Calu3 (cell line): Measurements from ENCODE around the gene KRT222. TPM values are rescaled to one million over a fixed set of nuclear protein-coding genes. Genes with fewer than 3 reads are reported as not detected.

ENCODE experiments used
- BruUV-seq: library from RNA; stranded (reverse); fragments of 400-500 nt; replicated peaks from 2 replicates; lab custom pipeline; 2021; lab: Mats Ljungman, UMichigan
- CTCF ChIA-PET: fragments of 300-600 bp; sonication (Branson Sonifier 250); formaldehyde crosslinking; loops from one replicate; lab custom pipeline; 2022; ENCODE audit warnings: antibody characterized with exemption; lab: Charles Lee
- DNase-seq: peaks from one replicate; pipeline ENCODE4 v3.0.0; 2022
- H3K27ac Mint-ChIP-seq: one replicate; pipeline ENCODE4 v1.8.0; 2022; ENCODE audit warnings: mixed read lengths; ENCODE audit not compliant: unreplicated experiment
- H3K27me3 Mint-ChIP-seq: one replicate; pipeline ENCODE4 v1.8.0; 2022; ENCODE audit warnings: mixed read lengths; ENCODE audit not compliant: unreplicated experiment
- H3K36me3 Mint-ChIP-seq: one replicate; pipeline ENCODE4 v1.8.0; 2022; ENCODE audit warnings: mild to moderate bottlenecking, moderate library complexity, mixed read lengths; ENCODE audit not compliant: insufficient read depth, unreplicated experiment
- H3K4me1 Mint-ChIP-seq: one replicate; pipeline ENCODE4 v1.8.0; 2022; ENCODE audit warnings: mild to moderate bottlenecking, low read depth, mixed read lengths; ENCODE audit not compliant: unreplicated experiment
- H3K4me3 Mint-ChIP-seq: one replicate; pipeline ENCODE4 v1.8.0; 2022; ENCODE audit warnings: mild to moderate bottlenecking, low read depth, moderate library complexity, mixed read lengths; ENCODE audit not compliant: unreplicated experiment
- H3K9me3 Mint-ChIP-seq: one replicate; pipeline ENCODE4 v1.8.0; 2022; ENCODE audit warnings: low read depth, mixed read lengths; ENCODE audit not compliant: unreplicated experiment
- intact Hi-C: fragments of 100-400 bp; cut with micrococcal nuclease; formaldehyde crosslinking; loops from one replicate; pipeline ENCODE4 v1.10.0; 2022; ENCODE audit not compliant: unreplicated experiment
- total RNA-seq: library from RNA; stranded (reverse); gene quantifications from 2 replicates; pipeline ENCODE4 v1.2.3, GENCODE V29; 2022
- TF ChIP-seq, protein P1 (sequence below): fragments of 200-600 bp; IDR thresholded peaks from one replicate; pipeline ENCODE4 v1.8.0; 2022; ENCODE audit warnings: antibody characterized with exemption; ENCODE audit not compliant: unreplicated experiment

KRT222 gene
- total RNA-seq, 1 experiment from 2014 or later: not detected

- BruUV-seq: no TSS peak
- no peak for DNase-seq
- intact Hi-C loops: loop anchor here (10.0 kb wide), 1 partner anchor 774 kb away; no protein-coding TSS in a partner anchor
- no peak overlapping the region for H3K4me3 Mint-ChIP-seq
- peaks cover 6% of the 10 kb centered on the region for H3K4me1 Mint-ChIP-seq
- H3K27me3 Mint-ChIP-seq: peaks cover 85% of the 10 kb centered on the region
- H3K9me3 Mint-ChIP-seq: no peaks in the 10 kb centered on the region
- H3K27ac Mint-ChIP-seq: no peak overlapping the region
- CTCF ChIA-PET: interaction anchor here (0.6 to 11.9 kb wide), 21 partner anchors 8 to 219 kb away, joined by 3 to 145 read pairs (median 4); partner anchors contain the start of gene SMARCE1
- H3K36me3 Mint-ChIP-seq: no peaks in the 10 kb centered on the region
- TF ChIP-seq, protein P1, sequence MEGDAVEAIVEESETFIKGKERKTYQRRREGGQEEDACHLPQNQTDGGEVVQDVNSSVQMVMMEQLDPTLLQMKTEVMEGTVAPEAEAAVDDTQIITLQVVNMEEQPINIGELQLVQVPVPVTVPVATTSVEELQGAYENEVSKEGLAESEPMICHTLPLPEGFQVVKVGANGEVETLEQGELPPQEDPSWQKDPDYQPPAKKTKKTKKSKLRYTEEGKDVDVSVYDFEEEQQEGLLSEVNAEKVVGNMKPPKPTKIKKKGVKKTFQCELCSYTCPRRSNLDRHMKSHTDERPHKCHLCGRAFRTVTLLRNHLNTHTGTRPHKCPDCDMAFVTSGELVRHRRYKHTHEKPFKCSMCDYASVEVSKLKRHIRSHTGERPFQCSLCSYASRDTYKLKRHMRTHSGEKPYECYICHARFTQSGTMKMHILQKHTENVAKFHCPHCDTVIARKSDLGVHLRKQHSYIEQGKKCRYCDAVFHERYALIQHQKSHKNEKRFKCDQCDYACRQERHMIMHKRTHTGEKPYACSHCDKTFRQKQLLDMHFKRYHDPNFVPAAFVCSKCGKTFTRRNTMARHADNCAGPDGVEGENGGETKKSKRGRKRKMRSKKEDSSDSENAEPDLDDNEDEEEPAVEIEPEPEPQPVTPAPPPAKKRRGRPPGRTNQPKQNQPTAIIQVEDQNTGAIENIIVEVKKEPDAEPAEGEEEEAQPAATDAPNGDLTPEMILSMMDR: no peak
These were observed 14.0 kb upstream of the KRT222 start for GRCh38 chr17:40678902-40679522.

- H3K27me3 Mint-ChIP-seq: peaks cover 86% of the 10 kb centered on the region
- H3K4me1 Mint-ChIP-seq: peaks cover 6% of the 10 kb centered on the region
- H3K36me3 Mint-ChIP-seq: no peaks in the 10 kb centered on the region
- TF ChIP-seq, protein P1: no peak
- H3K9me3 Mint-ChIP-seq: no peaks in the 10 kb centered on the region
- H3K4me3 Mint-ChIP-seq: no peak overlapping the region
- DNase-seq: no peak
- H3K27ac Mint-ChIP-seq: no peak overlapping the region
- intact Hi-C loops: loop anchor here (10.0 kb wide), 1 partner anchor 771 kb away; no protein-coding TSS in a partner anchor
- CTCF ChIA-PET: interaction anchor here (1.0 to 11.9 kb wide), 6 partner anchors 8 to 56 kb away, joined by 3 to 145 read pairs (median 8); partner anchors contain the start of gene KRT24
- BruUV-seq: no TSS peak
These were observed 10.9 kb upstream of the KRT222 start for GRCh38 chr17:40675905-40676304.

DNA sequence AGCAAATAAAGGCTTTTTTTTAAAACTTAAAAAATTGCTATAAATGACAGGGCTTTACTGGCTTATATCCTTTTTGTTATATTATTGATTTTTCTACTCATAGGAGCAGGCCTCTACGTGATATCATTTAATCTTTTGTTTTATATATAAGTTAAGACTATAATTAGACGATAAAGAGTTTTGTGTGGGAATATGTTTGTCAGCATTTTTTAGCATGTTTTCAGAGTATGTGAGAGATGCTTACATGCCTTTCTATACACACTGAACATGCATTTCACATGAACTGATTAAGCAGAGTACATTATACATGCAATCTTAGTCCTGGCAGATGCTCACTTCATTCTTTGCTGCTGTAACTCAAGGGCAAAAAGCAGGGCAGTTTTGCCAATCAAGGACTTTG, 7.7 kb upstream of the KRT222 start:
- no peak overlapping the region for H3K27ac Mint-ChIP-seq
- TF ChIP-seq, protein P1: no peak
- H3K27me3 Mint-ChIP-seq: peaks cover 91% of the 10 kb centered on the region
- intact Hi-C loops: loop anchor here (1.0 to 10.0 kb wide), 2 partner anchors 123 to 768 kb away; no protein-coding TSS in a partner anchor
- no peak for DNase-seq
- CTCF ChIA-PET: interaction anchor here (0.6 to 5.8 kb wide), 17 partner anchors 8 to 149 kb away, joined by 3 to 49 read pairs (median 4); no protein-coding TSS in a partner anchor
- no TSS peak for BruUV-seq
- no peaks in the 10 kb centered on the region for H3K36me3 Mint-ChIP-seq
- no peaks in the 10 kb centered on the region for H3K4me1 Mint-ChIP-seq
- H3K4me3 Mint-ChIP-seq: no peak overlapping the region
- H3K9me3 Mint-ChIP-seq: no peaks in the 10 kb centered on the region

- Mint-ChIP-seq H3K27ac (no peak overlapping the region), H3K36me3 (no peaks in the 10 kb centered on the region), H3K9me3 (no peaks in the 10 kb centered on the region), H3K27me3 (peaks cover 82% of the 10 kb centered on the region), H3K4me3 (no peak overlapping the region), H3K4me1 (peaks cover 5% of the 10 kb centered on the region)
- intact Hi-C loops: loop anchor here (10.0 kb wide), 1 partner anchor 766 kb away; no protein-coding TSS in a partner anchor
- peak; percentile 19 for DNase-seq
- no TSS peak for BruUV-seq
- CTCF ChIA-PET: interaction anchor here (0.6 to 5.8 kb wide), 9 partner anchors 8 to 627 kb away, joined by 3 to 49 read pairs (median 5); no protein-coding TSS in a partner anchor
- TF ChIP-seq, protein P1: no peak
These were observed 6.3 kb upstream of the KRT222 start for GRCh38 chr17:40671282-40671681.
